Brain pericyte (primary cell): ENCODE results near the gene TEX13D.
"Not testable (repeated sequence)": the region's sequence is repeated elsewhere in the genome, so short reads cannot be mapped to it uniquely, and the experiment has no call there.

Source experiments
- DNase-seq: peaks from one replicate; pipeline ENCODE4 v3.0.0-alpha.2; 2012; ENCODE audit warnings: low read depth, low spot score

The TEX13D gene

GRCh38 chrX:124332481-124333424 is at the start of gene TEX13D:
Gene TEX13D, plus strand, starts transcription at chrX:124332660. Its CDS starts 258 bp downstream, at chrX:124332918.
- DNase-seq, result no peak

- DNase-seq, result no peak
These were observed 43.0 kb upstream of the TEX13D start for GRCh38 chrX:124289443-124289842.

GRCh38 chrX:124293810-124294209 is 38.6 kb upstream of the TEX13D start:
- DNase-seq, result no peak

GRCh38 chrX:124299323-124299722 is 33.1 kb upstream of the TEX13D start:
- DNase-seq, result not testable (repeated sequence)

GRCh38 chrX:124300405-124300804 is 32.1 kb upstream of the TEX13D start:
- DNase-seq, result no peak

- DNase-seq, result no peak
These were observed 25.1 kb upstream of the TEX13D start for GRCh38 chrX:124307253-124307907.

- no peak for DNase-seq
These were observed 6.7 kb upstream of the TEX13D start for GRCh38 chrX:124325732-124326131.

GRCh38 chrX:124328765-124329164 is 3.7 kb upstream of the TEX13D start:
- DNase-seq, result no peak

- DNase-seq, result no peak
These were observed 1.4 kb downstream of the TEX13D start for GRCh38 chrX:124333862-124334261.

- not testable (repeated sequence) for DNase-seq
These were observed 2.1 kb downstream of the TEX13D start for GRCh38 chrX:124334555-124334954.

GRCh38 chrX:124335598-124335997 is 3.1 kb downstream of the TEX13D start:
- DNase-seq, result no peak

- no peak for DNase-seq
These were observed 5.5 kb downstream of the TEX13D start for GRCh38 chrX:124337916-124338315.

GRCh38 chrX:124338733-124339514 is 6.5 kb downstream of the TEX13D start:
- DNase-seq, result no peak

- no peak for DNase-seq
These were observed 9.1 kb downstream of the TEX13D start for GRCh38 chrX:124341396-124342132.

GRCh38 chrX:124342174-124342867 is 9.9 kb downstream of the TEX13D start:
- DNase-seq, result no peak

- DNase-seq, result no peak
These were observed 10.6 kb downstream of the TEX13D start for GRCh38 chrX:124343016-124343415.

- DNase-seq, result no peak
These were observed 11.8 kb downstream of the TEX13D start for GRCh38 chrX:124344246-124344645.

- DNase-seq, result no peak
These were observed 13.8 kb downstream of the TEX13D start, which contains the start of gene SH2D1A for GRCh38 chrX:124346117-124346876. Gene SH2D1A, plus strand, starts transcription at chrX:124346563. Its CDS starts 80 bp downstream, at chrX:124346643.

GRCh38 chrX:124346877-124347241 is 14.4 kb downstream of the TEX13D start:
- no peak for DNase-seq

GRCh38 chrX:124347242-124347641 is 14.8 kb downstream of the TEX13D start:
- DNase-seq, result no peak
